A549 (cell line): Measurements from ENCODE around the gene CINP. TPM values are rescaled to one million over a fixed set of nuclear protein-coding genes. Genes with fewer than 3 reads are reported as not detected.

Experiments
- ATAC-seq, 2 experiments: fragments of 200-7000 bp in 1 of 2; fragments of >200 bp in 1 of 2; cut with Nextera tagmentation in 1 of 2; cut with Tn5 transposase in 1 of 2; 3 replicates each; pipeline versions ENCODE4 v1.8.0 to v1.9.1; 2018 to 2020; ENCODE audit warnings: mild to moderate bottlenecking in 1 of 2, moderate library complexity in 1 of 2
- CTCF ChIA-PET: fragments of 300-600 bp; sonication (Branson Sonifier 250); formaldehyde crosslinking; extraction: SDS; loops from one replicate; lab custom pipeline; 2021; ENCODE audit warnings: antibody characterized with exemption, inconsistent platforms; lab: Yijun Ruan, JAX
- POLR2A ChIA-PET: fragments of 350-600 bp; formaldehyde crosslinking; extraction: SDS; loops from one replicate; lab custom pipeline; 2021; ENCODE audit warnings: antibody characterized with exemption, inconsistent platforms; lab: Yijun Ruan, JAX
- DNase-seq, 2 experiments: peaks; one replicate each; pipeline versions ENCODE4 v3.0.0 to v3.0.0-alpha.2; 2011 to 2016; ENCODE audit warnings: low read depth in 1 of 2, low spot score in 1 of 2
- FAIRE-seq: peaks from 2 replicates; lab custom pipeline; 2011; peaks lifted over from hg19 to GRCh38; lab: Jason Lieb, UNC
- H3K27ac ChIP-seq, 2 experiments: fragments of >200 bp; sonication (Bioruptor Twin); formaldehyde crosslinking; 3 replicates each; pipeline ENCODE4 v1.5.1; 2016 to 2017
- H3K4me1 ChIP-seq: fragments of >200 bp; sonication (Bioruptor Twin); formaldehyde crosslinking; 3 replicates; pipeline ENCODE4 v1.6.1; 2016
- H3K4me2 ChIP-seq: fragments of >200 bp; sonication (Bioruptor Twin); formaldehyde crosslinking; 3 replicates; pipeline ENCODE4 v1.6.1; 2016
- H3K4me3 ChIP-seq: fragments of >200 bp; sonication (Bioruptor Twin); formaldehyde crosslinking; 3 replicates; pipeline ENCODE4 v1.5.1; 2016
- H3K9me3 ChIP-seq: fragments of >200 bp; sonication (Bioruptor Twin); formaldehyde crosslinking; 3 replicates; pipeline ENCODE4 v1.6.1; 2016
- CHD2 ChIP-seq: fragments of 150-350 bp; IDR thresholded peaks from 2 replicates; pipeline ENCODE4 v1.6.1; 2014; ENCODE audit warnings: low read length; ENCODE audit not compliant: partially characterized antibody
- CHD4 ChIP-seq: fragments of 200-600 bp; sonication (generic); IDR thresholded peaks from 2 replicates; pipeline ENCODE4 v1.6.1; 2016; ENCODE audit warnings: antibody characterized with exemption, mild to moderate bottlenecking, borderline replicate concordance
- EHMT2 ChIP-seq: fragments of 200-600 bp; sonication (generic); IDR thresholded peaks from 2 replicates; pipeline ENCODE4 v1.6.1; 2016; ENCODE audit warnings: antibody characterized with exemption, low read depth, mild to moderate bottlenecking, moderate library complexity
- EP300 ChIP-seq, 2 experiments: fragments of >200 bp; sonication (Bioruptor Twin); formaldehyde crosslinking; IDR thresholded peaks; 2 replicates in 1 of 2; 3 replicates in 1 of 2; pipeline ENCODE4 v1.6.1; 2016 to 2017
- ESRRA ChIP-seq: fragments of 150-350 bp; IDR thresholded peaks from 2 replicates; pipeline ENCODE4 v1.6.1; 2014; ENCODE audit warnings: mild to moderate bottlenecking, low read length, borderline replicate concordance
- FOSL2 ChIP-seq, 2 experiments: fragments of 450-650 bp in 1 of 2; fragments of >200 bp in 1 of 2; sonication (Bioruptor Twin) in 1 of 2; formaldehyde crosslinking; IDR thresholded peaks; 2 replicates each; pipeline versions ENCODE4 v1.5.0 to v1.6.1; 2016 to 2020; ENCODE audit warnings: mild to moderate bottlenecking in 1 of 2, moderate library complexity in 1 of 2
- FOXS1 ChIP-seq: fragments of 250-450 bp; sonication (Bioruptor Pico); IDR thresholded peaks from 2 replicates; pipeline ENCODE4 v1.5.0; 2020; ENCODE audit warnings: mild to moderate bottlenecking, moderate library complexity
- GATA3 ChIP-seq: IDR thresholded peaks from 2 replicates; pipeline ENCODE4 v1.6.1; 2012; ENCODE audit warnings: borderline replicate concordance
- HOXB13 ChIP-seq: fragments of 250-450 bp; sonication (Bioruptor Pico); IDR thresholded peaks from 2 replicates; pipeline ENCODE4 v1.5.0; 2020; ENCODE audit warnings: low read depth, mild to moderate bottlenecking, moderate library complexity
- JUN ChIP-seq, 2 experiments: fragments of >200 bp; sonication (Bioruptor Twin); formaldehyde crosslinking; IDR thresholded peaks; 2 replicates in 1 of 2; 3 replicates in 1 of 2; pipeline ENCODE4 v1.6.1; 2016 to 2017
- MYC ChIP-seq: IDR thresholded peaks from 2 replicates; pipeline ENCODE4 v1.6.1; 2012; ENCODE audit warnings: mild to moderate bottlenecking, inconsistent platforms, low read length, improper control_type of control experiment, borderline replicate concordance
- RAD21 ChIP-seq, 2 experiments: fragments of >200 bp in 1 of 2; sonication (Bioruptor Twin) in 1 of 2; formaldehyde crosslinking in 1 of 2; IDR thresholded peaks in 1 of 2; conservative IDR thresholded peaks in 1 of 2; 2 replicates in 1 of 2; 3 replicates in 1 of 2; pipeline ENCODE4 v1.6.1; 2012 to 2018; ENCODE audit warnings: inconsistent platforms in 1 of 2
- RARB ChIP-seq: fragments of 250-450 bp; sonication (Bioruptor Pico); IDR thresholded peaks from 2 replicates; pipeline ENCODE4 v1.8.0; 2021; ENCODE audit warnings: mild to moderate bottlenecking, moderate library complexity
- RCOR1 ChIP-seq: fragments of 150-350 bp; IDR thresholded peaks from 2 replicates; pipeline ENCODE4 v1.6.1; 2014; ENCODE audit warnings: antibody characterized with exemption, low read length, low read depth
- RFX5 ChIP-seq: fragments of 450-650 bp; IDR thresholded peaks from 2 replicates; pipeline ENCODE4 v1.7.1; 2014; ENCODE audit warnings: antibody characterized with exemption, mild to moderate bottlenecking, moderate library complexity
- SMC3 ChIP-seq: fragments of >200 bp; sonication (Bioruptor Twin); formaldehyde crosslinking; IDR thresholded peaks from 3 replicates; pipeline ENCODE4 v1.6.1; 2018; ENCODE audit warnings: inconsistent platforms
- SREBF2 ChIP-seq: fragments of 450-650 bp; IDR thresholded peaks from 2 replicates; pipeline ENCODE4 v1.6.1; 2014; ENCODE audit warnings: mild to moderate bottlenecking, moderate library complexity
- TFCP2L1 ChIP-seq: fragments of 250-450 bp; sonication (Bioruptor Pico); IDR thresholded peaks from 2 replicates; pipeline ENCODE4 v1.5.0; 2021; ENCODE audit warnings: mild to moderate bottlenecking
- ZFP36 ChIP-seq: fragments of 450-650 bp; IDR thresholded peaks from 2 replicates; pipeline ENCODE4 v1.6.1; 2014; ENCODE audit warnings: borderline replicate concordance; ENCODE audit not compliant: partially characterized antibody
- ZSCAN20 ChIP-seq: fragments of 250-450 bp; sonication (Bioruptor Pico); IDR thresholded peaks from 2 replicates; pipeline ENCODE4 v1.8.0; 2022; ENCODE audit warnings: mild to moderate bottlenecking, moderate library complexity
- WGBS: methylation state at CpG from one replicate; pipeline ENCODE4 v1.1.6; 2017; ENCODE audit errors: missing lambda C conversion rate; 5-methylcytosine and 5-hydroxymethylcytosine counted together
- polyA plus RNA-seq, 4 experiments: library from polyadenylated mRNA; depleted of rRNA in 3 of 4; stranded (reverse); fragments of >200 nt; fragmentation: RNase III in 1 of 4; extraction: RNeasy Plus Mini Kit Qiagen cat#74134 plus additional on column Dnase treatment in 1 of 4; gene quantifications; 2 replicates in 3 of 4; 3 replicates in 1 of 4; pipeline ENCODE4 v1.2.3, GENCODE V29; 2011 to 2017
- TF ChIP-seq, protein P1 (sequence below): fragments of 200-600 bp; sonication (generic); IDR thresholded peaks from 2 replicates; pipeline ENCODE4 v1.6.1; 2016; ENCODE audit warnings: antibody characterized with exemption, mild to moderate bottlenecking, moderate library complexity
- TF ChIP-seq, protein P2 (sequence below): fragments of 250-450 bp; sonication (Bioruptor Pico); IDR thresholded peaks from 2 replicates; pipeline ENCODE4 v1.5.0; 2021; ENCODE audit warnings: mild to moderate bottlenecking, moderate library complexity, borderline replicate concordance
- TF ChIP-seq, protein P3 (sequence below): IDR thresholded peaks from 2 replicates; pipeline ENCODE4 v1.6.1; 2012
- TF ChIP-seq, protein P4 (sequence below): fragments of >200 bp; sonication (Bioruptor Twin); formaldehyde crosslinking; IDR thresholded peaks from 2 replicates; pipeline ENCODE4 v1.6.1; 2016
- TF ChIP-seq, protein P5 (sequence below): fragments of >200 bp; sonication (Bioruptor Twin); formaldehyde crosslinking; IDR thresholded peaks from 3 replicates; pipeline ENCODE4 v1.5.1; 2016
- TF ChIP-seq, protein P6 (sequence below): fragments of 250-450 bp; sonication (Bioruptor Pico); IDR thresholded peaks from 2 replicates; pipeline ENCODE4 v1.5.0; 2020; ENCODE audit warnings: low read depth, mild to moderate bottlenecking, moderate library complexity

Gene CINP
- polyA plus RNA-seq, 2 of the 4 experiments (the other 2 are of a cell fraction): 59.9 to 74.6 TPM

DNA sequence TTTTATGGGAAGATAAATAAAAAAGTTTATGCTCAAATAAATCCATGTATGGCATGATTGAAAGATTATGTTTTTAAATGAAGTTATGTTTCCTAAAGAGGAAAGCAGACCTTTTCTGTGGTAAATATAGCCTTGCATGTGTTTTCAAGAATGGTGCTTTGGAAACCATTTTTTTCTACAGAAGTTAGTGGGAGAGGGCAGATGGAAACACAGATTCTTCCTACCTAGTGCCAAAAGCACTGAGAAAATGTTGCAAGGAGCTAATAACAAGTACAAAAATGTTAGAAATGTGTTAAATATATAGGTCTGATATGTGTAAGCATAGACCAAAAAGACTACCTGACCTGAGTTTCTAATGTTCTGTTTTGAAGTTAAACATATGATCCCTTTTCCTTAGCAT lies 24.4 kb upstream of the CINP start:
- no peak for DNase-seq
- ATAC-seq: no peak
- TF ChIP-seq FOXS1 (CRISPR knock-in tag) (no peak), SMC3 (no peak), TFCP2L1 (CRISPR knock-in tag) (no peak), ZSCAN20 (CRISPR knock-in tag) (no peak), RCOR1 (no peak), RFX5 (no peak), EP300 (IDR thresholded peaks at IDR 0.05) (no peak), GATA3 (no peak), MYC (no peak), CHD2 (no peak)
- TF ChIP-seq, protein P1, sequence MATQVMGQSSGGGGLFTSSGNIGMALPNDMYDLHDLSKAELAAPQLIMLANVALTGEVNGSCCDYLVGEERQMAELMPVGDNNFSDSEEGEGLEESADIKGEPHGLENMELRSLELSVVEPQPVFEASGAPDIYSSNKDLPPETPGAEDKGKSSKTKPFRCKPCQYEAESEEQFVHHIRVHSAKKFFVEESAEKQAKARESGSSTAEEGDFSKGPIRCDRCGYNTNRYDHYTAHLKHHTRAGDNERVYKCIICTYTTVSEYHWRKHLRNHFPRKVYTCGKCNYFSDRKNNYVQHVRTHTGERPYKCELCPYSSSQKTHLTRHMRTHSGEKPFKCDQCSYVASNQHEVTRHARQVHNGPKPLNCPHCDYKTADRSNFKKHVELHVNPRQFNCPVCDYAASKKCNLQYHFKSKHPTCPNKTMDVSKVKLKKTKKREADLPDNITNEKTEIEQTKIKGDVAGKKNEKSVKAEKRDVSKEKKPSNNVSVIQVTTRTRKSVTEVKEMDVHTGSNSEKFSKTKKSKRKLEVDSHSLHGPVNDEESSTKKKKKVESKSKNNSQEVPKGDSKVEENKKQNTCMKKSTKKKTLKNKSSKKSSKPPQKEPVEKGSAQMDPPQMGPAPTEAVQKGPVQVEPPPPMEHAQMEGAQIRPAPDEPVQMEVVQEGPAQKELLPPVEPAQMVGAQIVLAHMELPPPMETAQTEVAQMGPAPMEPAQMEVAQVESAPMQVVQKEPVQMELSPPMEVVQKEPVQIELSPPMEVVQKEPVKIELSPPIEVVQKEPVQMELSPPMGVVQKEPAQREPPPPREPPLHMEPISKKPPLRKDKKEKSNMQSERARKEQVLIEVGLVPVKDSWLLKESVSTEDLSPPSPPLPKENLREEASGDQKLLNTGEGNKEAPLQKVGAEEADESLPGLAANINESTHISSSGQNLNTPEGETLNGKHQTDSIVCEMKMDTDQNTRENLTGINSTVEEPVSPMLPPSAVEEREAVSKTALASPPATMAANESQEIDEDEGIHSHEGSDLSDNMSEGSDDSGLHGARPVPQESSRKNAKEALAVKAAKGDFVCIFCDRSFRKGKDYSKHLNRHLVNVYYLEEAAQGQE: no peak
- TF ChIP-seq, protein P2, sequence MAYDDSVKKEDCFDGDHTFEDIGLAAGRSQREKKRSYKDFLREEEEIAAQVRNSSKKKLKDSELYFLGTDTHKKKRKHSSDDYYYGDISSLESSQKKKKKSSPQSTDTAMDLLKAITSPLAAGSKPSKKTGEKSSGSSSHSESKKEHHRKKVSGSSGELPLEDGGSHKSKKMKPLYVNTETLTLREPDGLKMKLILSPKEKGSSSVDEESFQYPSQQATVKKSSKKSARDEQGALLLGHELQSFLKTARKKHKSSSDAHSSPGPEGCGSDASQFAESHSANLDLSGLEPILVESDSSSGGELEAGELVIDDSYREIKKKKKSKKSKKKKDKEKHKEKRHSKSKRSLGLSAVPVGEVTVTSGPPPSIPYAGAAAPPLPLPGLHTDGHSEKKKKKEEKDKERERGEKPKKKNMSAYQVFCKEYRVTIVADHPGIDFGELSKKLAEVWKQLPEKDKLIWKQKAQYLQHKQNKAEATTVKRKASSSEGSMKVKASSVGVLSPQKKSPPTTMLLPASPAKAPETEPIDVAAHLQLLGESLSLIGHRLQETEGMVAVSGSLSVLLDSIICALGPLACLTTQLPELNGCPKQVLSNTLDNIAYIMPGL (CRISPR knock-in tag): no peak
- TF ChIP-seq, protein P3, sequence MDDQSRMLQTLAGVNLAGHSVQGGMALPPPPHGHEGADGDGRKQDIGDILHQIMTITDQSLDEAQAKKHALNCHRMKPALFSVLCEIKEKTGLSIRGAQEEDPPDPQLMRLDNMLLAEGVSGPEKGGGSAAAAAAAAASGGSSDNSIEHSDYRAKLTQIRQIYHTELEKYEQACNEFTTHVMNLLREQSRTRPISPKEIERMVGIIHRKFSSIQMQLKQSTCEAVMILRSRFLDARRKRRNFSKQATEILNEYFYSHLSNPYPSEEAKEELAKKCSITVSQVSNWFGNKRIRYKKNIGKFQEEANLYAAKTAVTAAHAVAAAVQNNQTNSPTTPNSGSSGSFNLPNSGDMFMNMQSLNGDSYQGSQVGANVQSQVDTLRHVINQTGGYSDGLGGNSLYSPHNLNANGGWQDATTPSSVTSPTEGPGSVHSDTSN: no peak
- TF ChIP-seq, protein P4, sequence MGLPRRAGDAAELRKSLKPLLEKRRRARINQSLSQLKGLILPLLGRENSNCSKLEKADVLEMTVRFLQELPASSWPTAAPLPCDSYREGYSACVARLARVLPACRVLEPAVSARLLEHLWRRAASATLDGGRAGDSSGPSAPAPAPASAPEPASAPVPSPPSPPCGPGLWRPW: no peak
- TF ChIP-seq, all 56 proteins: peak for 0
- H3K9me3 ChIP-seq: no peaks in the 10 kb centered on the region
- no peak overlapping the region for H3K27ac ChIP-seq
- ChIA-PET POLR2A (no interaction called here), CTCF (interaction anchor here (1.4 kb wide), 1 partner anchor 10 kb away, joined by 4 read pairs; no protein-coding TSS in a partner anchor)
- no peak for FAIRE-seq
- no peaks in the 10 kb centered on the region for H3K4me1 ChIP-seq
- H3K4me2 ChIP-seq: no peak overlapping the region
- no peak overlapping the region for H3K4me3 ChIP-seq

DNA sequence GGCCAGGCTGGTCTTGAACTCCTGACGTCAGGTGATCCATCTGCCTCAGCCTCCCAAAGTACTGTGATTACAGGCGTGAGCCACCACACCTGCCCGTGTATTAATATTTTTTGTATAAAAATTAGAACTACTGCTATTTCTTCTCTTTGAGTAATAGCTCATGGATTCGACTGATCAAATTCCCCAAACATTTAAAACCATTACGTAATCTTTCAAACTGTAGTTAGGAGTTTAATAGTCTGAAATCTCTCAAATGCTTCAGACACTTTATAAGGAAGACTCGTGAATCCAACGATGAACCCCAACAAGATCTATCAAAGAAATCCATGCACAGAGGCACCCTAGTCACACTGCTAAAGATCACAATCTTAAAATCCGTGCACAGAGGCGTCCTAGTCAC lies 16.1 kb upstream of the CINP start:
- FAIRE-seq (no peak), DNase-seq (no peak), ATAC-seq (no peak)
- ChIA-PET CTCF (no interaction called here), POLR2A (no interaction called here)
- Histone ChIP-seq H3K4me3 (no peak overlapping the region), H3K9me3 (no peaks in the 10 kb centered on the region), H3K4me1 (no peaks in the 10 kb centered on the region), H3K4me2 (no peak overlapping the region), H3K27ac (no peak overlapping the region)
- WGBS: 92% methylated on average over 9 of the region's 9 CpGs
- TF ChIP-seq, protein P5, sequence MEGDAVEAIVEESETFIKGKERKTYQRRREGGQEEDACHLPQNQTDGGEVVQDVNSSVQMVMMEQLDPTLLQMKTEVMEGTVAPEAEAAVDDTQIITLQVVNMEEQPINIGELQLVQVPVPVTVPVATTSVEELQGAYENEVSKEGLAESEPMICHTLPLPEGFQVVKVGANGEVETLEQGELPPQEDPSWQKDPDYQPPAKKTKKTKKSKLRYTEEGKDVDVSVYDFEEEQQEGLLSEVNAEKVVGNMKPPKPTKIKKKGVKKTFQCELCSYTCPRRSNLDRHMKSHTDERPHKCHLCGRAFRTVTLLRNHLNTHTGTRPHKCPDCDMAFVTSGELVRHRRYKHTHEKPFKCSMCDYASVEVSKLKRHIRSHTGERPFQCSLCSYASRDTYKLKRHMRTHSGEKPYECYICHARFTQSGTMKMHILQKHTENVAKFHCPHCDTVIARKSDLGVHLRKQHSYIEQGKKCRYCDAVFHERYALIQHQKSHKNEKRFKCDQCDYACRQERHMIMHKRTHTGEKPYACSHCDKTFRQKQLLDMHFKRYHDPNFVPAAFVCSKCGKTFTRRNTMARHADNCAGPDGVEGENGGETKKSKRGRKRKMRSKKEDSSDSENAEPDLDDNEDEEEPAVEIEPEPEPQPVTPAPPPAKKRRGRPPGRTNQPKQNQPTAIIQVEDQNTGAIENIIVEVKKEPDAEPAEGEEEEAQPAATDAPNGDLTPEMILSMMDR: no peak
- no peak for TF ChIP-seq ESRRA
- TF ChIP-seq ZFP36: no peak
- TF ChIP-seq SREBF2: no peak
- TF ChIP-seq EHMT2: no peak
- TF ChIP-seq, protein P6, sequence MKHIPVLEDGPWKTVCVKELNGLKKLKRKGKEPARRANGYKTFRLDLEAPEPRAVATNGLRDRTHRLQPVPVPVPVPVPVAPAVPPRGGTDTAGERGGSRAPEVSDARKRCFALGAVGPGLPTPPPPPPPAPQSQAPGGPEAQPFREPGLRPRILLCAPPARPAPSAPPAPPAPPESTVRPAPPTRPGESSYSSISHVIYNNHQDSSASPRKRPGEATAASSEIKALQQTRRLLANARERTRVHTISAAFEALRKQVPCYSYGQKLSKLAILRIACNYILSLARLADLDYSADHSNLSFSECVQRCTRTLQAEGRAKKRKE (CRISPR knock-in tag): no peak
- TF ChIP-seq FOXS1 (CRISPR knock-in tag): no peak
- no peak for TF ChIP-seq JUN (IDR thresholded peaks at IDR 0.05)
- TF ChIP-seq TFCP2L1 (CRISPR knock-in tag): no peak
- no peak for TF ChIP-seq RARB
- TF ChIP-seq CHD2: no peak
- TF ChIP-seq, protein P2 (CRISPR knock-in tag): no peak
- TF ChIP-seq FOSL2 (IDR thresholded peaks at IDR 0.05): no peak
- TF ChIP-seq FOSL2 (CRISPR knock-in tag; IDR thresholded peaks at IDR 0.05): no peak
- TF ChIP-seq RAD21 (conservative IDR thresholded peaks at IDR 0.05 in 1 of 2, IDR thresholded peaks at IDR 0.05 in 1 of 2): no peak
- TF ChIP-seq HOXB13 (CRISPR knock-in tag): no peak
- no peak for TF ChIP-seq CHD4
